Endothelial cell of umbilical vein (primary cell): ENCODE results near the gene TRIM17. TPM values are rescaled to one million over a fixed set of nuclear protein-coding genes. Genes with fewer than 3 reads are reported as not detected.

ENCODE experiments used
- BruUV-seq: library from RNA; stranded (reverse); fragments of 400-500 nt; replicated peaks from 2 replicates; lab custom pipeline; 2021; lab: Mats Ljungman, UMichigan
- CTCF ChIA-PET: fragments of 300-600, 350-600 bp; sonication (Branson Sonifier 250); formaldehyde crosslinking; loops from one replicate; lab custom pipeline; 2021; ENCODE audit warnings: antibody characterized with exemption, inconsistent platforms; lab: Charles Lee
- POLR2A ChIA-PET: fragments of 300-600, 350-600 bp; sonication (Branson Sonifier 250); formaldehyde crosslinking; loops from one replicate; lab custom pipeline; 2021; ENCODE audit warnings: antibody characterized with exemption, inconsistent platforms; lab: Charles Lee
- DNase-seq: peaks from one replicate; pipeline ENCODE4 v3.0.0-alpha.2; 2011; ENCODE audit warnings: low read depth, low spot score
- FAIRE-seq: peaks from 2 replicates; lab custom pipeline; 2011; peaks lifted over from hg19 to GRCh38; lab: Jason Lieb, UNC
- H2AFZ ChIP-seq: 2 replicates; pipeline ENCODE4 v1.6.0; 2012; ENCODE audit warnings: low read depth, low read length, control low read depth, inconsistent platforms
- H3K27ac ChIP-seq: 2 replicates; pipeline ENCODE4 v1.5.1; 2011; ENCODE audit warnings: low read depth, mild to moderate bottlenecking, control low read depth, low read length, moderate library complexity; ENCODE audit not compliant: insufficient read depth
- H3K27me3 ChIP-seq, 2 experiments: 2 replicates each; pipeline versions ENCODE4 v1.6.0 to v1.6.1; 2011; ENCODE audit warnings: low read length in 2 of 2, mixed read lengths in 1 of 2; ENCODE audit not compliant: control insufficient read depth in 2 of 2, insufficient read depth in 2 of 2
- H3K36me3 ChIP-seq, 2 experiments: 2 replicates in 1 of 2; 3 replicates in 1 of 2; pipeline ENCODE4 v1.5.1; 2011; ENCODE audit warnings: low read length in 2 of 2, mild to moderate bottlenecking in 1 of 2, moderate library complexity in 1 of 2; ENCODE audit not compliant: control insufficient read depth in 2 of 2, insufficient read depth in 2 of 2; ENCODE audit errors: extremely low read depth in 1 of 2
- H3K4me1 ChIP-seq: 3 replicates; pipeline ENCODE4 v1.5.1; 2011; ENCODE audit warnings: mild to moderate bottlenecking, low read length; ENCODE audit not compliant: control insufficient read depth, insufficient read depth; ENCODE audit errors: extremely low read depth
- H3K4me2 ChIP-seq: 2 replicates; pipeline ENCODE4 v1.6.1; 2011; ENCODE audit warnings: low read length, control low read depth, mixed read lengths; ENCODE audit not compliant: insufficient read depth
- H3K4me3 ChIP-seq, 3 experiments: fragments of 200-600 bp in 1 of 3; sonication (generic), shearing (Covaris generic) in 1 of 3; replicated peaks in 1 of 3; 2 replicates each; pipeline ENCODE4 v1.5.1; 2011 to 2016; ENCODE audit warnings: control low read depth in 3 of 3, low read length in 3 of 3, mild to moderate bottlenecking in 2 of 3, inconsistent platforms in 1 of 3, low read depth in 1 of 3, moderate library complexity in 1 of 3; ENCODE audit not compliant: insufficient read depth in 1 of 3
- H3K79me2 ChIP-seq: 2 replicates; pipeline ENCODE4 v1.6.0; 2012; ENCODE audit warnings: low read length, inconsistent platforms; ENCODE audit not compliant: control insufficient read depth, insufficient read depth
- H3K9ac ChIP-seq: replicated peaks from 2 replicates; pipeline ENCODE3; 2011; ENCODE audit warnings: low read length, control low read depth; ENCODE audit not compliant: insufficient read depth; ENCODE audit errors: extremely low read depth
- H3K9me1 ChIP-seq: replicated peaks from 3 replicates; pipeline ENCODE4 v1.6.0; 2011; ENCODE audit warnings: mild to moderate bottlenecking, low read length; ENCODE audit not compliant: control insufficient read depth, insufficient read depth; ENCODE audit errors: extremely low read depth
- H3K9me3 ChIP-seq: replicated peaks from 2 replicates; pipeline ENCODE4 v1.5.1; 2012; ENCODE audit warnings: low read length, inconsistent platforms; ENCODE audit not compliant: control insufficient read depth, insufficient read depth
- H4K20me1 ChIP-seq: replicated peaks from 2 replicates; pipeline ENCODE3; 2011; ENCODE audit warnings: mild to moderate bottlenecking, low read length; ENCODE audit not compliant: control insufficient read depth, insufficient read depth; ENCODE audit errors: extremely low read depth
- CTCF ChIP-seq, 2 donors: IDR thresholded peaks; 1 replicate in 1 of 2; 2 replicates in 1 of 2; pipeline ENCODE4 v1.5.1; 2011; ENCODE audit warnings: low read length in 2 of 2, mild to moderate bottlenecking in 2 of 2, moderate library complexity in 2 of 2, control low read depth in 1 of 2, inconsistent platforms in 1 of 2, low read depth in 1 of 2; ENCODE audit not compliant: insufficient read depth in 1 of 2; ENCODE audit errors: extremely low read depth in 1 of 2
- EZH2 ChIP-seq: IDR thresholded peaks from 2 replicates; pipeline ENCODE4 v1.6.1; 2012; ENCODE audit warnings: borderline replicate concordance, low read depth, mild to moderate bottlenecking, moderate library complexity, low read length, inconsistent platforms; ENCODE audit not compliant: severe bottlenecking
- FOS ChIP-seq: IDR thresholded peaks from 2 replicates; pipeline ENCODE4 v1.6.1; 2011; ENCODE audit warnings: mild to moderate bottlenecking, low read length, moderate library complexity, borderline replicate concordance; ENCODE audit not compliant: insufficient read depth
- GATA2 ChIP-seq: IDR thresholded peaks from 2 replicates; pipeline ENCODE4 v1.7.0; 2011; ENCODE audit warnings: low read depth, mild to moderate bottlenecking, moderate library complexity, mixed read lengths, low read length; ENCODE audit not compliant: insufficient read length, insufficient read depth
- JUN ChIP-seq: IDR thresholded peaks from 2 replicates; pipeline ENCODE4 v1.6.1; 2011; ENCODE audit warnings: borderline replicate concordance, low read depth; ENCODE audit not compliant: insufficient read length, insufficient read depth
- MAX ChIP-seq: IDR thresholded peaks from 2 replicates; pipeline ENCODE4 v1.6.1; 2011; ENCODE audit not compliant: insufficient read depth, insufficient read length
- MYC ChIP-seq: IDR thresholded peaks from one replicate; pipeline ENCODE4 v1.6.1; 2011; ENCODE audit warnings: mild to moderate bottlenecking, low read depth, low read length
- POLR2A ChIP-seq: IDR thresholded peaks from 2 replicates; pipeline ENCODE4 v1.6.1; 2012; ENCODE audit warnings: low read depth, mild to moderate bottlenecking, control low read depth, low read length
- POLR2AphosphoS5 ChIP-seq: IDR thresholded peaks from 2 replicates; pipeline ENCODE4 v1.6.1; 2012; ENCODE audit warnings: low read depth, mild to moderate bottlenecking, control low read depth, low read length, moderate library complexity; ENCODE audit not compliant: insufficient read depth
- dilution Hi-C: fragments of 300-500 bp; cut with MboI; formaldehyde crosslinking; loops from one replicate; pipeline ENCODE4 v1.15.0; 2019; ENCODE audit warnings: low sequenced_read_pairs; ENCODE audit not compliant: extremely low pct_ligation_motif_present
- intact Hi-C: fragments of 100-400 bp; cut with micrococcal nuclease; formaldehyde crosslinking; loops from one replicate; pipeline ENCODE4 v1.10.0; 2022
- polyA plus RNA-seq, 4 experiments: library from polyadenylated mRNA; depleted of rRNA in 3 of 4; stranded (reverse) in 3 of 4; unstranded in 1 of 4; fragments of >200 nt; gene quantifications; 2 replicates each; pipeline versions ENCODE4 v1.2.1 to v1.2.3, GENCODE V29; 2011 to 2012; ENCODE audit warnings: missing spikeins in 1 of 4
- total RNA-seq: library from RNA; stranded (reverse); gene quantifications from 2 replicates; pipeline ENCODE4 v1.2.3, GENCODE V29; 2021

Gene TRIM17
- total and polyA plus RNA-seq, 2 donors (not counting 3 experiments of a cell fraction or from before 2014, with no cell fraction given) = not detected

- H3K4me3 ChIP-seq = no peak overlapping the region
- DNase-seq (no peak), FAIRE-seq (no peak)
- H3K27me3 ChIP-seq = peaks cover 9 to 11% of the 10 kb centered on the region in 2 experiments
- H3K9ac ChIP-seq = no peak overlapping the region
- CTCF ChIA-PET = interaction anchor here (0.9 kb wide), 1 partner anchor 9 kb away, joined by 3 read pairs; no protein-coding TSS in a partner anchor
- POLR2A ChIA-PET = no interaction called here
- no peak for TF ChIP-seq POLR2A
- no peak for TF ChIP-seq POLR2AphosphoS5
- no peak for TF ChIP-seq JUN
- no peak for TF ChIP-seq MYC
- no peak for TF ChIP-seq FOS
- TF ChIP-seq GATA2 = no peak
- no peak for TF ChIP-seq MAX
- TF ChIP-seq EZH2 = no peak
- TF ChIP-seq CTCF (IDR thresholded peaks at IDR 0.05; ENCODE audit: extremely low read depth in 1 of 2, insufficient read depth in 1 of 2, low read depth in 1 of 2, low read length in 2 of 2) = no peak
- H3K4me2 ChIP-seq = no peak overlapping the region
- dilution Hi-C loops = no loop called here
- no peak overlapping the region for H2AFZ ChIP-seq
- H4K20me1 ChIP-seq = no peaks in the 10 kb centered on the region
- no TSS peak for BruUV-seq
- no peaks in the 10 kb centered on the region for H3K79me2 ChIP-seq
- no peak overlapping the region for H3K27ac ChIP-seq
- intact Hi-C loops = no loop called here
- no peaks in the 10 kb centered on the region for H3K9me3 ChIP-seq
- H3K4me1 ChIP-seq = peaks cover 3% of the 10 kb centered on the region
- no peaks in the 10 kb centered on the region for H3K36me3 ChIP-seq
- no peaks in the 10 kb centered on the region for H3K9me1 ChIP-seq
Measured at GRCh38 chr1:228383773-228384172, 32.9 kb downstream of the TRIM17 start.
